ENCODE results near the gene LAMA3.
A peak's percentile ranks its signal among the peaks of the same experiment; 100 is the strongest.
"Not testable (repeated sequence)": the region's sequence is repeated elsewhere in the genome, so short reads cannot be mapped to it uniquely, and the experiment has no call there.

The LAMA3 gene

GRCh38 chr18:23732439-23732838, 43.2 kb downstream of the LAMA3 start:
- DNase-seq (ENCODE audit: low spot score) = no peak

DNA sequence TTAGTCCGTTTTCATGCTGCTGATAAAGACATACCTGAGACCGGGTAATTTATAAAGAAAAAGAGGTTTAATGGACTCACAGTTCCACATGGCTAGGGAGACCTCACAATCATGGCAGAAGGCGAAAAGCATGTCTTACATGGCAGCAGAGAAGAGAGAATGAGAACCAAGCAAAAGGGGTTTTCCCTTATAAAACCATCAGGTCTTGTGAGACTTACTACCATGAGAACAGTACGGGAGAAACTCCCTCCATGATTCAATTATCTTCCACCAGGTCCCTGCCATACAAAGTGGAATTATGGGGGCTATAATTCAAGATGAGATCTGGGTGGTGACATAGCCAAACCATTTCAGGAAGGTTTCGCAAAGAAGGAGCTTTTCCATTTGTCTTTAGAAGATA, 44.0 kb downstream of the LAMA3 start:
- DNase-seq (ENCODE audit: low spot score) = not testable (repeated sequence)

GRCh38 chr18:23733895-23734294, 44.6 kb downstream of the LAMA3 start:
- no peak for DNase-seq (ENCODE audit: low spot score)

- DNase-seq (ENCODE audit: low spot score) = no peak
These were observed 45.8 kb downstream of the LAMA3 start for GRCh38 chr18:23735021-23735464.

- DNase-seq (ENCODE audit: low spot score) = no peak
These were observed 48.3 kb downstream of the LAMA3 start for GRCh38 chr18:23737578-23737977.

- no peak for DNase-seq (ENCODE audit: low spot score)
These were observed 48.9 kb downstream of the LAMA3 start for GRCh38 chr18:23738151-23738550.

GRCh38 chr18:23738575-23738974, 49.3 kb downstream of the LAMA3 start:
- no peak for DNase-seq (ENCODE audit: low spot score)

GRCh38 chr18:23740105-23740830, 51.0 kb downstream of the LAMA3 start:
- no peak for DNase-seq (ENCODE audit: low spot score)

DNA sequence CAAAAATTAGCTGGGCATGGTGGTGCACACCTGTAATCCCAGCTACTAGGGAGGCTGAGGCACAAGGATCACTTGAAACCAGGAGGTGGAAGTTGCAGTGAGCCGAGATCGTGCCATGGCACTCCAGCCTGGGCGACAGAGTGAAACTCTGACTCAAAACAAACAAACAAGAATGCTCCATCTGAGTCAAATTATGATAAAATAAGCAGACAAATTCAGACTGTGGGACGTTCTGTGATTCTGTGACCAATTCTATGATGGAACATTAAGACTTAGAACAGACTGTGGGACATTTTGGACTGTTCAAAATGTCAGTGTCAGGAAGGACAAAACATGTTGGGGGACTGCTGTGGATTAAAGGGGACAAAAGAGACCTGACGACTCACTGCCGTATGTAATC, 52.7 kb downstream of the LAMA3 start:
- not testable (repeated sequence) for DNase-seq (ENCODE audit: low spot score)

DNA sequence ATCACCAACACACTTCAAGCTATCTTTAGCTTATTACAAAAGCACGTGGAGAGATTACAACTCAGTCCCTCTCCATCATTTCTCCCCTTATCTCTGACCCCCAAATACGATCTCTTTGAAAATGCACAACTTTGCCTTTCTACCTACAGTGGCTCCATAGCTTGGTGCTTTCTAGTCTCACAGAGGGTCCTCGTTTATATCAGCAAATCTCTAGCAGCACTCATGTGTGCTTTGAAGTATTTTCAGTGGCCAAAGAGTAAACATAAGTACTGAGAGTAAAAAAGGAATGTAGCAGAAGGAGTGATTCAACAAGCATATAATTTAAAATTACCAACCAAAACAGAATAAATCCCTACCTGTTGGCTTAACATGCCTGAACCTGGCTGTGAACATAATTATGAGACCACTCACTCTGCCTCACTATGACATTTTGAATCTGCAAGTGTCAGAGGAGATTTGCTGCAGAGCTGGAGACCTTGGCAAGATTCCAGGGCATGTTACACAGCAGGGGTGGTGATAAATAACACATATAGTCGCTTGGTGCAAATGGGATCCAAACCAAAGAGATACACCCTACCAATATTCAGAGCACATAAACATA, 54.6 kb downstream of the LAMA3 start:
- DNase-seq (ENCODE audit: low spot score) = no peak

DNA sequence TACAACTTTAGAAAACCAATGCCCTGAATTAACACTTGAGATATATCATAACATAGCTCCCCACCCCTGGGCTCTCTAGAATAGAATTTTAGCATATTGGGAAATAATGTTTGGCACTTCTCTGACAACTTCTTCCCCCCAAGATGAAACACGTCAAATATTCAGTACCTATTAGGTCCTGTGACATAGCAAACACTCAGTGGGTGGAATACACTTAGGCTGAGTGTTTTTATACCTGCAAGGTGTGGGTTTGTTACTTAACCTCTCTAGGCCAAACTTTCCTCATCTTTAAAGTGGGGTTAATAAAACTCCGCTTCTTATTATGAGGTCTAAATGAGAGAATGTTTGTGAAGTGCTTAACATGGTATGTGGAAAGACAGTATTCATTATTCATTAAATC, 56.1 kb downstream of the LAMA3 start:
- DNase-seq (ENCODE audit: low spot score) = no peak

GRCh38 chr18:23746851-23747250, 57.6 kb downstream of the LAMA3 start:
- no peak for DNase-seq (ENCODE audit: low spot score)

DNA sequence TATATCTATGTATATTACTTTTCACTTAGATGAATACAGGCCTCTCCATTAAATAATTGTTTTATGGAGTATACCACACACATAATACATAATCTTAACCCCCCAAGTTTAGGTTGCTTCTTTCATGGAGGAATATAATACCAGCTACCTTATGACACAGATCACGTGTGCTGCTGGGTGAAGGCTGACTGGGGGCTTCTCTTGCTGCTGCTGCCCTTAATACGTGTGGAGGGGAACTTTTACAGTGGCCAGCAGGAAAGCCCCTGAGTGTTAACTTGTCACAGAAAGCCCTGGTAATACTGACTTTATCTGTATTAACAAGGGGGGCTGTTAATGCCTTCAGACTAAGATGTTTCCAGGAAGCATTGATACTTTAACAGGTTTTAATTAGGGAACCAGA, 63.1 kb downstream of the LAMA3 start:
- DNase-seq (ENCODE audit: low spot score) = no peak

GRCh38 chr18:23752796-23753195, 63.5 kb downstream of the LAMA3 start:
- peak; percentile 75 for DNase-seq (ENCODE audit: low spot score)

GRCh38 chr18:23756590-23757436, 67.6 kb downstream of the LAMA3 start:
- no peak for DNase-seq (ENCODE audit: low spot score)

DNA sequence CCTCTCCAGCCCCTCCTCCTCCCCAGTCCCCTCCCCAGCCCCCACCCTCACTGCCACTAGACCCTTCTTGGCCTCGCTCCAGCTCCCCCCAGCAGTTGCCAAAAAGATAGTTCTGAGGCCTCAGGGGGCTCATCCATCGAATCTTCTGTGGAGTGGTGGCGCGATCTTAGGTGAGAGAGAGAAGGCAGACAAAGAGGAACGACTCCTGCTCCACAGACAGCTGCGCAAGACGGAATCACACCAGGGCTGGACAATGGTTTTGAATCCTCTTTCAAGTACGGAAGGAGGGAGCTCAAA, 68.1 kb downstream of the LAMA3 start:
- DNase-seq (ENCODE audit: low spot score) = no peak

GRCh38 chr18:23758281-23758680, 69.0 kb downstream of the LAMA3 start:
- no peak for DNase-seq (ENCODE audit: low spot score)

GRCh38 chr18:23761941-23762340, 72.7 kb downstream of the LAMA3 start:
- no peak for DNase-seq (ENCODE audit: low spot score)

- no peak for DNase-seq (ENCODE audit: low spot score)
These were observed 74.1 kb downstream of the LAMA3 start for GRCh38 chr18:23763343-23763742.

DNA sequence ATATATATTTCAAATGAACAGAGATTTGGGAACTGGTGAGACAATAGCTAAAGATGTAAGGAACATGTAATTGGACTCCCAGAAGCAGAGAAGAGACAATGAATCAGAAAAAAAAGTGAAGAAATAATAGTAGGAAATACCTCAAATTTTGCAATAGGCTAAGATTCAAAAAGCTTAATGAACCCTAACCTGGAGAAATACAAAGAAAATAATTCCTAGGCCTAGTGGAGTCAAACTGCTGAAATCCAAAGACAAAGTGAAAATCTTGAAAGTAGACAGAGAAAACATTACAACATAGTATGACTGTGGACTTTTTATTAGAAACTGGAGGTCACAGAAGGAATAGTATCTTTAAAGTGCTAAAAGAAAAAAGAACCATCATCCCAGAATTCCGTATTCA, 76.7 kb downstream of the LAMA3 start:
- DNase-seq (ENCODE audit: low spot score) = no peak

- DNase-seq (ENCODE audit: low spot score) = peak; percentile 8
These were observed 83.2 kb downstream of the LAMA3 start for GRCh38 chr18:23772327-23773024.

GRCh38 chr18:23776306-23776705, 87.1 kb downstream of the LAMA3 start:
- DNase-seq (ENCODE audit: low spot score) = peak; percentile 53

DNA sequence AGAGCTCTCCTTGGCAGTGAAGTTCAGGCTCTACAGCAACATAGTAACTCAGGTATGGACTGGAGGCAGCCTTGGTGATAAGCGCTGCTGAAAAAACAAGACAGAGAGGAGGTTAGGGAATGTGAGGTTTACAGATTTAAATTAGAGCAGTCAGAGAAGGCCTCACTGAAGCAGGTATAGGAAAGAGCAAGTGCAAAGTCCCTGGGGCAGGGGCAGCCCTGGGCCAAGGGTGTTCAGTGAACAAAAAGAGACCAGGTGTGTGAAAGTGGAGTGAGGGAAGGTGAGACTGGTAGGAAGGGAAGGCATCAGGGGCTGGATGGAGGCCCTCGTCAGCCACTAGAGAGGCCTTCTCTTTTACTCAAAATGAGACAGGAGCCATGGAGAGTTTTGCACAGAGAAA, 89.6 kb downstream of the LAMA3 start:
- DNase-seq (ENCODE audit: low spot score) = no peak

Data from pons (tissue), 1 donor.